ENCODE measurements around the gene SYNPO2. TPM values are rescaled to one million over a fixed set of nuclear protein-coding genes. Genes with fewer than 3 reads are reported as not detected.
A peak's percentile ranks its signal among the peaks of the same experiment; 100 is the strongest.

Gene SYNPO2
- total and polyA plus RNA-seq, 10 donors, result 3.6 to 72.1 (median 29.0) TPM

DNA sequence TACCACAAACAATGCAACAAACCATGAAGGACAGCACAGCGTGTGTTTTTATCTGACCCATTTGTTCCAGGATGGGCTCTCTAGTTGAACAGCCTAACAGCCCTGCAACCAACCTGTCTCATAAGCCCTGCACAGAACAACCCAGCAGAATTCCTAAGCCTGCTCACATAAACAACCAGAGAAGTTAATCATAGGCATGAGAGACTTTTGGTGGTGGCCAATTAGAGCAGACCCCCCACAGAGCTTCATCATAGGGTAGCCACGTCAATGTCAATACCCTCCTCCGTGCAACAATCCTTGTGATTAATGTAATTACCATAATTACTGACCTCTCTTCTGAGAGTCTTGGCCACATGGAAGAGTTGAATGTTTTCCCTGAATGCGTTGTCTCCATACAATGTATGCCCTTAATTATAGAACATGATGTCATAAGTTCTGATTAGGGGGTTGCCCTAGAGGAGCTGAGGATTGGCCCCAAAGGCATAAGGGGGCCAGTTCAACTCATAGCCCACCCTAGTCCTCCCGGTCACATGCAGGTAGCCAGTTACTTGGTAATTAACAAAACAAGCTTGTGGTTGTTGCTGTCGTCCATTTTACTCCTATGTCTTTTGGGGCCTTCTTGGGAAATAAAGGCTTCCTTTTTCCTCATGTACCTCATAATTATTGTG lies 92.7 kb downstream of the SYNPO2 start:
- intact Hi-C loops (cut with DNase I; ENCODE audit: low total_unique reads), result loop anchor here (10.0 kb wide), 2 partner anchors 303 to 1063 kb away; no protein-coding TSS in a partner anchor
- Histone ChIP-seq H3K9me3 (no peaks in the 10 kb centered on the region), H3K27ac (no peak overlapping the region), H3K27me3 (replicated peaks in 1 of 7) (no peaks in the 10 kb centered on the region), H3K36me3 (no peaks in the 10 kb centered on the region), H3K4me1 (peaks cover 0 to 19% (median 6%) of the 10 kb centered on the region in 6 donors), H3K4me3 (no peak overlapping the region)
- no peak for DNase-seq
- TF ChIP-seq POLR2AphosphoS5 (IDR thresholded peaks at IDR 0.05) (no peak), POLR2A (IDR thresholded peaks at IDR 0.05) (no peak), CTCF (IDR thresholded peaks at IDR 0.05 in 8 of 11, conservative IDR thresholded peaks at IDR 0.05 in 3 of 11) (no peak)
- 60 to 78% (median 67%) methylated on average over 6 of the region's 6 CpGs for WGBS, 5 donors

DNA sequence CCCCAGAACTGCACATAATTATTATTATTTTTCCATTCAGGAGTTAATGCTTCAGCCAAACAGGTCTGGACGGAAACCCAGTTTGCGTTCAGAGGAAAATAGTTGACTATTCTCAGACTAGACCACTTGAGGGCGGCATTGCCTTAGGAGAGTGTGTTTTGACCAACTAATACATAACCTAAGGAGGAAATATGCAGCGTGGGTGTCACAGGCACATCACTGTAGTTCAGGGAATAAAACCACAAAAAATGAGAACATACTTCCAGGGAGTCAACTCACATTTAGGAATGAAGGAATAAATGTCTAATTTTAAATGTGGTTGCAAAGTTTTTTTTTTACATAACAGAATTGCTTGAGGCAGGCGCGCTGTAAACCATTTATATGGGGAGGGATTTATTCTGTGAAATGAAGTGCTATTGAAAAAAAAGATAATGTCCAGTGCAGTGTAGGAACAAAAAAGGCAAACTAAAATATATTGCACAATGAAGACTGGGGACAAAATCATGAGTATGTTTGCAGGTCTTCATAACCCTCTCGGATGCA lies 93.3 kb downstream of the SYNPO2 start:
- H3K27me3 ChIP-seq (replicated peaks in 1 of 7), result no peaks in the 10 kb centered on the region
- intact Hi-C loops (cut with DNase I; ENCODE audit: low total_unique reads), result loop anchor here (10.0 kb wide), 2 partner anchors 303 to 1063 kb away; no protein-coding TSS in a partner anchor
- H3K27ac ChIP-seq, result peak overlapping the region in 2 of 8 donors; percentile 10 to 17
- peaks cover 0 to 19% (median 6%) of the 10 kb centered on the region in 6 donors for H3K4me1 ChIP-seq
- H3K4me3 ChIP-seq, result no peak overlapping the region
- WGBS, 5 donors, result 35 to 41% (median 39%) methylated on average over 7 of the region's 7 CpGs
- DNase-seq, result no peak
- no peaks in the 10 kb centered on the region for H3K9me3 ChIP-seq
- TF ChIP-seq POLR2A (IDR thresholded peaks at IDR 0.05), result no peak
- peak; percentile 25 to 69 (median 58) for TF ChIP-seq CTCF (IDR thresholded peaks at IDR 0.05 in 8 of 11, conservative IDR thresholded peaks at IDR 0.05 in 3 of 11)
- H3K36me3 ChIP-seq, result no peaks in the 10 kb centered on the region

- Histone ChIP-seq H3K27ac (no peak overlapping the region), H3K9me3 (no peaks in the 10 kb centered on the region), H3K27me3 (replicated peaks in 1 of 7) (no peaks in the 10 kb centered on the region), H3K4me1 (peaks cover 0 to 19% (median 6%) of the 10 kb centered on the region in 6 donors), H3K4me3 (no peak overlapping the region), H3K36me3 (no peaks in the 10 kb centered on the region)
- no peak for DNase-seq
- 78 to 90% (median 85%) methylated on average over 2 of the region's 2 CpGs for WGBS, 5 donors
- no peak for TF ChIP-seq POLR2AphosphoS5 (IDR thresholded peaks at IDR 0.05)
- no peak for TF ChIP-seq CTCF (IDR thresholded peaks at IDR 0.05 in 8 of 11, conservative IDR thresholded peaks at IDR 0.05 in 3 of 11)
- TF ChIP-seq POLR2A (IDR thresholded peaks at IDR 0.05), result no peak
- intact Hi-C loops (cut with DNase I; ENCODE audit: low total_unique reads), result loop anchor here (10.0 kb wide), 2 partner anchors 302 to 1062 kb away; no protein-coding TSS in a partner anchor
Observed at GRCh38 chr4:118983293-118983692, 94.6 kb downstream of the SYNPO2 start.

DNA sequence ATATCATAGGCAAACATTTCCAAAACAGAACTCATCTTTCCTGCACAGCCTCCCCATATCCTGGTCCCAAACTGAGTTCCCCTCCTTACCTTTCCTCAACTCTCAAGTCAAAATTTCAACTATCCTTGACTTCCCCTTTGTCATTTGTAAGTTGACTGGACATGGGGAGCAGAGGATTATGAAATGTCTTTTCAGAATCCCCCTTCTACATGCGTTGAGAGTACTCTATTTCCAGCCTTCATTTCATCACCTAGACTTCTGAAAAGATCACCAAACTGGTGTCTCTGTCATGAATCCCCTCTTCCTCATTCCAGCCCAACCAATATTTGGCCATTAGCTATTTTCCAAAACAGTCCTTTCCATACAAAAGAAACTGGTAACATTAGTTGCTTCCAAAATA lies 95.2 kb downstream of the SYNPO2 start:
- Histone ChIP-seq H3K4me1 (peaks cover 0 to 19% (median 6%) of the 10 kb centered on the region in 6 donors), H3K27me3 (replicated peaks in 1 of 7) (no peaks in the 10 kb centered on the region), H3K36me3 (no peaks in the 10 kb centered on the region), H3K27ac (no peak overlapping the region), H3K4me3 (no peak overlapping the region), H3K9me3 (no peaks in the 10 kb centered on the region)
- DNase-seq, result no peak
- TF ChIP-seq POLR2A (IDR thresholded peaks at IDR 0.05) (no peak), CTCF (IDR thresholded peaks at IDR 0.05 in 8 of 11, conservative IDR thresholded peaks at IDR 0.05 in 3 of 11) (no peak), POLR2AphosphoS5 (IDR thresholded peaks at IDR 0.05) (no peak)
- intact Hi-C loops (cut with DNase I; ENCODE audit: low total_unique reads), result loop anchor here (10.0 kb wide), 2 partner anchors 301 to 1061 kb away; no protein-coding TSS in a partner anchor
- WGBS, 5 donors, result 27 to 76% (median 46%) methylated on average over 1 of the region's 1 CpG
